Glomerular visceral epithelial cell (primary cell): ENCODE results near the gene TRIM17.
A peak's percentile ranks its signal among the peaks of the same experiment; 100 is the strongest.
"Not testable (repeated sequence)": the region's sequence is repeated elsewhere in the genome, so short reads cannot be mapped to it uniquely, and the experiment has no call there.

ENCODE experiments used
- DNase-seq: peaks from one replicate; pipeline ENCODE4 v3.0.0-alpha.2; 2016; ENCODE audit errors: extremely low spot score

Gene TRIM17

GRCh38 chr1:228448372-228448771 is 31.7 kb upstream of the TRIM17 start:
- no peak for DNase-seq

- DNase-seq, result no peak
Observed at GRCh38 chr1:228446852-228447251, 30.2 kb upstream of the TRIM17 start.

GRCh38 chr1:228445843-228446650 is 29.4 kb upstream of the TRIM17 start:
- DNase-seq, result peak; percentile 8

GRCh38 chr1:228445490-228445842 is 28.8 kb upstream of the TRIM17 start:
- DNase-seq, result no peak

- DNase-seq, result no peak
Observed at GRCh38 chr1:228443395-228443794, 26.7 kb upstream of the TRIM17 start.

- DNase-seq, result no peak
Observed at GRCh38 chr1:228440761-228441500, 24.3 kb upstream of the TRIM17 start.

- DNase-seq, result no peak
Observed at GRCh38 chr1:228438266-228438665, 21.6 kb upstream of the TRIM17 start.

GRCh38 chr1:228437424-228437962 is 20.8 kb upstream of the TRIM17 start:
- DNase-seq, result no peak

GRCh38 chr1:228434689-228435088 is 18.0 kb upstream of the TRIM17 start:
- DNase-seq, result no peak

- not testable (repeated sequence) for DNase-seq
Observed at GRCh38 chr1:228433337-228434053, 16.8 kb upstream of the TRIM17 start.

GRCh38 chr1:228430243-228430642 is 13.6 kb upstream of the TRIM17 start:
- no peak for DNase-seq

GRCh38 chr1:228429698-228430097 is 13.0 kb upstream of the TRIM17 start:
- DNase-seq, result no peak

GRCh38 chr1:228429007-228429406 is 12.3 kb upstream of the TRIM17 start:
- DNase-seq, result no peak

- DNase-seq, result no peak
Observed at GRCh38 chr1:228428412-228428811, 11.8 kb upstream of the TRIM17 start.

GRCh38 chr1:228426518-228427175 is 10.0 kb upstream of the TRIM17 start:
- no peak for DNase-seq

- DNase-seq, result no peak
Observed at GRCh38 chr1:228424685-228425660, 8.3 kb upstream of the TRIM17 start.

GRCh38 chr1:228423404-228424053 is 6.9 kb upstream of the TRIM17 start:
- no peak for DNase-seq

- DNase-seq, result no peak
Observed at GRCh38 chr1:228420968-228421826, 4.5 kb upstream of the TRIM17 start.
